HG02870 (cell line): ENCODE results near the gene SLCO2A1.

Experiments
- ATAC-seq: cut with Tn5 transposase; IDR thresholded peaks from one replicate; pipeline ENCODE4 v1.9.1; 2021; ENCODE audit warnings: mild to moderate bottlenecking, moderate library complexity; ENCODE audit not compliant: unreplicated experiment

The SLCO2A1 gene

GRCh38 chr3:134002306-134002705 is 27.4 kb downstream of the SLCO2A1 start:
- ATAC-seq: no peak

GRCh38 chr3:134001251-134001650 is 28.5 kb downstream of the SLCO2A1 start:
- no peak for ATAC-seq

- no peak for ATAC-seq
Measured at GRCh38 chr3:133999891-134000685, 29.6 kb downstream of the SLCO2A1 start.

- no peak for ATAC-seq
Measured at GRCh38 chr3:133998691-133999241, 31.0 kb downstream of the SLCO2A1 start.

GRCh38 chr3:133997871-133998635 is 31.7 kb downstream of the SLCO2A1 start:
- ATAC-seq: no peak

- no peak for ATAC-seq
Measured at GRCh38 chr3:133996996-133997395, 32.7 kb downstream of the SLCO2A1 start.

GRCh38 chr3:133996251-133996661 is 33.5 kb downstream of the SLCO2A1 start:
- ATAC-seq: no peak

GRCh38 chr3:133995264-133995663 is 34.5 kb downstream of the SLCO2A1 start:
- ATAC-seq: no peak

- no peak for ATAC-seq
Measured at GRCh38 chr3:133994166-133994890, 35.4 kb downstream of the SLCO2A1 start.

GRCh38 chr3:133992951-133993620 is 36.6 kb downstream of the SLCO2A1 start:
- no peak for ATAC-seq

GRCh38 chr3:133992381-133992780 is 37.3 kb downstream of the SLCO2A1 start:
- no peak for ATAC-seq

GRCh38 chr3:133991637-133992036 is 38.1 kb downstream of the SLCO2A1 start:
- no peak for ATAC-seq

GRCh38 chr3:133991209-133991608 is 38.5 kb downstream of the SLCO2A1 start:
- no peak for ATAC-seq

GRCh38 chr3:133989936-133990702 is 39.6 kb downstream of the SLCO2A1 start:
- no peak for ATAC-seq

- no peak for ATAC-seq
Measured at GRCh38 chr3:133988631-133989161, 41.0 kb downstream of the SLCO2A1 start.

- ATAC-seq: no peak
Measured at GRCh38 chr3:133987948-133988484, 41.7 kb downstream of the SLCO2A1 start.

GRCh38 chr3:133987136-133987535 is 42.6 kb downstream of the SLCO2A1 start:
- ATAC-seq: no peak

GRCh38 chr3:133986311-133986710 is 43.4 kb downstream of the SLCO2A1 start:
- no peak for ATAC-seq

GRCh38 chr3:133984975-133985374 is 44.8 kb downstream of the SLCO2A1 start:
- ATAC-seq: no peak
